HG02884 (cell line): Measurements from ENCODE around the gene CLDN24.

Experiments used
- ATAC-seq: cut with Tn5 transposase; IDR thresholded peaks from one replicate; pipeline ENCODE4 v1.9.1; 2021; ENCODE audit warnings: mild to moderate bottlenecking, moderate library complexity; ENCODE audit not compliant: unreplicated experiment

Gene CLDN24

GRCh38 chr4:183286590-183287308 is 35.5 kb downstream of the CLDN24 start:
- ATAC-seq, result no peak

DNA sequence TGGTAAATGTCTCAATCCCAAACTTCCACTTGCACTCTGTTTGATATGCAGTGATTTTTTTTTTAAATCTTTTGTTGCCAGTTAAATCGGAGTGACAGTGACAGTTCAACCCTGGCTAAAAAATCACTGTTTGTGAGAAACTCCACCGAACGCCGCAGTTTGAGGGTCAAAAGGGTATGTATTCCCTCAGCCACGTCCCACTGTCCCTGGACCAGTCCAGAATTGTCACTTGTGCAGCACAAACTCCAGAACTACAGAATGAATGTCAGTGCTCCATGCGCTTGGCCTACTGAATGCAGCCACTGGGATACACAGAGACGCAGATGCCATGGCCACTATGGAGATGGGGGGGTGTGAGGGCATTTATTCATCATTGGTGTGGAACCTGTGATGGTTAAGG is 36.3 kb downstream of the CLDN24 start:
- ATAC-seq, result no peak

DNA sequence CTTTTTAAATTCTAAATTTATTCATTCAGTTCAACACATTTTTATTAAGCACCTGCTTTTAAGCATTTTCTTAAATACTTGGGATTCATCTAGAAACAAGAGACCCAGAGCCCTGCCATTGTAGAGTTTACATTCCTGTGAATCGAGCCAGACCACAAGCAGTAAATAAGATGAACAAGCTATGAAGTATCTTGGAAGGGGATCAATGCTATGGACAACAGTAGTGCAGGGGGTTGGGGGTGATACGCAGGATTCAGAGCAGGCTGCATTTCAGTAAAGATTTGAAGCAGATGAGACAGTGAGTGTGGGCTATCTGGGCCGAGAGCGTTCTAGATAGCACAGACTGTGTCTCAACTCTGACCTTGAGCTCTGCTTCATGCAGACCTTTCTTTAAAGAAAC is 37.3 kb downstream of the CLDN24 start:
- ATAC-seq, result no peak

DNA sequence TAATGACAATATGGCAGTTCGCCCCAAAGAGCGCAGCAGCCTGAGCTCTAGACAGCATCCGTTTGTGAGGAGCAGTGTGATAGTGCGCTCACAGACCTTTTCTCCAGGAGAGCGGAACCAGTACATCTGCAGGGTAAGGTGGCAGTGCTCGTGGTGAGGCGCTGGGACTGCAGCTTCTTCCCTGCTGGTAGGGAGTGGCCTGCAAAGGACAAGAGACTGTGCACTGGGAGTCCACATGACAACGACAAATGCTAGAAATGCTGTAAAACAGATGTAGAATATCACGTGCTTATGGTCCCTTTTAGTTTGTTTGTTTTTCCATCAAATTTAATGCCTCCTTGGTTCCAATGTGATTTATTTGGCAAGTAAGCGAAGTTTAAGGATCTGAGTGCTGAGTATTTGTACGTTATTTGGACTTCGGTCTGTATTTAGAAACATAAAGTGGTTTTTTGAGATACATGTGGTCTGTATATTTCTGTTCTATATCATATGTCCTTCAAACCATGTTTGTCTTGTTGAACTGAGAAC is 37.9 kb downstream of the CLDN24 start:
- no peak for ATAC-seq

GRCh38 chr4:183276106-183276505 is 46.1 kb downstream of the CLDN24 start:
- no peak for ATAC-seq

- no peak for ATAC-seq
Measured at GRCh38 chr4:183272384-183272783, 49.8 kb downstream of the CLDN24 start.
